Bronchial epithelial cell (primary cell): ENCODE data around the gene CRYGN. TPM values are rescaled to one million over a fixed set of nuclear protein-coding genes. Genes with fewer than 3 reads are reported as not detected.

Experiments used
- DNase-seq: peaks from one replicate; pipeline ENCODE4 v3.0.0-alpha.2; 2010; ENCODE audit warnings: low read depth
- FAIRE-seq: peaks from 2 replicates; lab custom pipeline; 2011; peaks lifted over from hg19 to GRCh38; lab: Jason Lieb, UNC
- H3K27me3 ChIP-seq: 2 replicates; pipeline ENCODE4 v1.5.1; 2011; ENCODE audit warnings: low read length; ENCODE audit not compliant: control insufficient read depth, insufficient read depth
- H3K36me3 ChIP-seq: 2 replicates; pipeline ENCODE4 v1.5.1; 2011; ENCODE audit warnings: low read length; ENCODE audit not compliant: control insufficient read depth, insufficient read depth
- H3K4me3 ChIP-seq: 2 replicates; pipeline ENCODE4 v1.5.1; 2011; ENCODE audit warnings: mild to moderate bottlenecking, low read depth, low read length, control low read depth
- total RNA-seq: library from RNA; depleted of rRNA; stranded (reverse); fragments of >200 nt; gene quantifications from 2 replicates; pipeline ENCODE4 v1.2.1, GENCODE V29; 2014
- TF ChIP-seq, protein P1 (sequence below): IDR thresholded peaks from 2 replicates; pipeline ENCODE4 v1.5.1; 2011; ENCODE audit warnings: mild to moderate bottlenecking, moderate library complexity, low read length, control low read depth, inconsistent platforms; ENCODE audit not compliant: insufficient read depth, severe bottlenecking

Gene CRYGN
- total RNA-seq, 1 donor from 2014 or later, result not detected

DNA sequence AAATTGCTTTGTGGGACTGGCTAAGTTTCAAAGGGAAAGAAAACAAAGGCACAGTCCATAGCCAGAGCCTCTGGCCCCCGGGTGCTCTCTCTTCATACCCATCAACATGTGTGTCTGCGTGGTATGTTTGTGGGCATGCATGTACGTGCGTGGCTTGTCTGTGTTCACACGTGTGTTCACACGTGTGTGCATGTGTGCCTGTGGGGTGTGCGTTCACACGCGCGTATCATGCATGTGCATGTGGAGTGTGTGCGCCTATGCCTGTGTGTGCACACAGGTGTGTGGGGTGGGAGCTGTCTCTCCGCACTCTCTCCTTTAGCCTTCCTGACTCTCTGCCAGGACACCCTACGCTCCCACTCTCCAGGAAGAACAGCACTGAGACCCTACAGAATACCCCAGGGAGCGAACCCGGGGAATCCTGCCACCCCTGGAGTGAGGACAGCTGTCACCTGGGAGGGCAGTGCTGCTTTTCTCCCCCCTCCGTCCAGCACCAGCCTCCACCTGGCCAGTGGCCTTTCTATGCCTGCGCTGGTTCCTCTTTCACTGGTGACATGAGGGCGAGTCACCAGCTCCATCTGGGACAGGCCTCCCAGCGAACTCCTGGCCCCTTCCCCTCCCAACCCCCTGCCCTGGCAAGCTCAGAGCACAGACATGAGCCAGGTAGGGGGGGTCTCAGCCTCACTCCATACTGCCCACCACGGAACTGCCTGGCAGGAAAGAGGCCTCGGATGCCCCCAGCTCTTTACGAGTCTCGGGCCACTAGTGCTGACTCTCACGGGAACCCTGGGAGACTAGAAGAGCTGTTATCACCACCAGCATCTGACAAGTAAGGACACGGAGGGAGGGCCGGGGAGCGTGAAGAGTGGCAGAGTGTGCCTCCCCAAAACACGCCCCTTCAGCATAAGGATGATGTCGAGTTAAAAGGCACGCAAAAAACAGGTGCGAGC is 46.6 kb downstream of the CRYGN start:
- FAIRE-seq (no peak), DNase-seq (no peak)
- Histone ChIP-seq H3K36me3 (no peaks in the 10 kb centered on the region), H3K27me3 (no peaks in the 10 kb centered on the region), H3K4me3 (no peak overlapping the region)
- TF ChIP-seq, protein P1, sequence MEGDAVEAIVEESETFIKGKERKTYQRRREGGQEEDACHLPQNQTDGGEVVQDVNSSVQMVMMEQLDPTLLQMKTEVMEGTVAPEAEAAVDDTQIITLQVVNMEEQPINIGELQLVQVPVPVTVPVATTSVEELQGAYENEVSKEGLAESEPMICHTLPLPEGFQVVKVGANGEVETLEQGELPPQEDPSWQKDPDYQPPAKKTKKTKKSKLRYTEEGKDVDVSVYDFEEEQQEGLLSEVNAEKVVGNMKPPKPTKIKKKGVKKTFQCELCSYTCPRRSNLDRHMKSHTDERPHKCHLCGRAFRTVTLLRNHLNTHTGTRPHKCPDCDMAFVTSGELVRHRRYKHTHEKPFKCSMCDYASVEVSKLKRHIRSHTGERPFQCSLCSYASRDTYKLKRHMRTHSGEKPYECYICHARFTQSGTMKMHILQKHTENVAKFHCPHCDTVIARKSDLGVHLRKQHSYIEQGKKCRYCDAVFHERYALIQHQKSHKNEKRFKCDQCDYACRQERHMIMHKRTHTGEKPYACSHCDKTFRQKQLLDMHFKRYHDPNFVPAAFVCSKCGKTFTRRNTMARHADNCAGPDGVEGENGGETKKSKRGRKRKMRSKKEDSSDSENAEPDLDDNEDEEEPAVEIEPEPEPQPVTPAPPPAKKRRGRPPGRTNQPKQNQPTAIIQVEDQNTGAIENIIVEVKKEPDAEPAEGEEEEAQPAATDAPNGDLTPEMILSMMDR, result no peak

DNA sequence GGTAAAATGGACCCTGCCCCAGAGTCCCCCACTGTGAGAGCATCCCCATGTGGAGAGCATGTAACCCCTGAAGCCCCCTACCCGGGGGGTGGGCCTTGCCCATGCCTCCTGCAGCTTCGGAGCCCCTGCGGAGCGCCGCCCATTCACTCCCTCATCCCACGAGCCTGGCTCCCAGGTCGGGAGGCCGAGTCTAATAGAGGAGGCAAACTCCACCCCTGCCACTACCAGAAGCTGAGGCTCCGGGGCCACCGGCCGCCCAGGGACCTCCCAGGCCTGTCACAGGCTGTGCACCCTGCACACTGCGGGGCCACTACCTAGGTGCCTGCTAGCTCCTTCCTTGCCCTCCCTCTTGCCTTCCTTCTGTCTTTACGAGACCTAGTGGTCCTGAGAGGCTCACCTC is 47.5 kb downstream of the CRYGN start:
- Histone ChIP-seq H3K4me3 (no peak overlapping the region), H3K27me3 (no peaks in the 10 kb centered on the region), H3K36me3 (no peaks in the 10 kb centered on the region)
- FAIRE-seq, result no peak
- no peak for DNase-seq
- TF ChIP-seq, protein P1, result no peak

DNA sequence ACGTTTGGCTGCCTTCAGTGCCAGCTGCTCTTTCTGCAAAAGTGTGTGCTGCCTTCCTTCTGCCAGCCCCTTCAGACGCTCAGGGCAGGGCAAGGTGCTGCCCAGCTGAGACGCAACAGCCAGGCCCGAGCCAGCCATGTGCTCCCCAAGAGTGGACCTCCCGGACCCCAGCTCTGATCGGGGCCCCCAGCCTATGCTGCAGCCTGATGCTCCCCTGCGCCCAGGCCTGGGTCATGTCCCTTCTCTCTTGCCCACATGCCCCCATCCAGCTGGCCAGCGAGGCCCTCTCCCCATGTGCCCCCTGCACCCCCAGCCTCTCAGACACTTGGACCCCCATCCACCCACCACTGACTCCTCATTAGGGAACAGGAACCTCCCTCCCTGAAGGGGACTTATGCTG is 47.9 kb downstream of the CRYGN start:
- DNase-seq (no peak), FAIRE-seq (no peak)
- Histone ChIP-seq H3K27me3 (no peaks in the 10 kb centered on the region), H3K4me3 (no peak overlapping the region), H3K36me3 (no peaks in the 10 kb centered on the region)
- TF ChIP-seq, protein P1, result no peak

DNA sequence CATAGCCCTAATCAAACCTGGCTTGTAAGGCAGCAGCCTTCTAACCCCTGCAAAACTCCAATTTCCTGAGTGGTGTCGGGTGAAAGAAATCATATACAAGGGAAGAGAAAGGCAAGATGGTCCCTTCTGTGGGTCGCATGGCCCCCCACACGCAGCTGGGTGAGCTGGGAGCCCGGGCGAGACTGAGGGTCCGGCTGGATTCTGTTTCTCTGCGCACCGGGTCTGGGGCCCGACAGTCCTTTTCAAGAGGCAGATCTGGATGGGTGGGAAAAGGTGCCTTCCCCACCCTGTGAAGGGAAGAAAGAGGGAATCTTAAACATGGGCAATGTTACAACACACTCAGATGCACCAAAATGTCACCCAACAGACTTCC is 48.6 kb downstream of the CRYGN start:
- H3K27me3 ChIP-seq, result no peaks in the 10 kb centered on the region

DNA sequence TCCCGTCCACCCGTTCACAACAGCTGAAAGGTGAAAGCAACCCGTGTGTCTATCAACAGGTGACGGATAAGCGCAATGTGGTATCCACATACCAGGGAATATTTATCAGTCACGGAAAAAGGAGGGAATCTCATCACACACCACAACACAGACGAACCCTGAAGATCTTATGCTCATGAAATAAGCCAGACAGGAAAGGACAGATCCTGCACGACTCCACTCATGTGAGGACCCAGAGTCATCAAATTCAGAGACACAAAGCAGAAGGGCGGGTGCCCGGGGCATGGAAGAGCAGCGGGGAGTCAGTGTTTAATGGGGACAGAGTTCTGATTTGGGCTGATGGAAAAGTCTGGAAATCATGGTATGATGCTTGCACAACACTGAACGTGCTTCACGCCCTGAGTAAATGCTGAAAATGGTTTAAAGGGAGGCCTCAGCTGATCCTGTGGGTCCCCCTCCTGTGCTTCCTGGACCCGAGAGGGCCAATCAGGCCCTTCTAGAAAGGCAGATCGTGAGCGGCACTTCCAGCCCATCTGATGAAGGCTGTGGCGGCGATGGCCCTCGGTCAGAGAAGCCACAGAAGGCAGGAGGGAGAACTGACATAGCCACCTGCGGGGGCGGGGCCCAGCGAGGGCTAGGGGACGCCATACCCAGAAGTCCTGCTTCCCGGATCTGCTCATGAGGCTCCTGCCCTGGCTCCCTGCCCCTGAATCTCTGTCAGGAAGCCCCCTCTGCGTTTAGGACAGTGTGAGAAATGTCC is 49.2 kb downstream of the CRYGN start:
- DNase-seq (no peak), FAIRE-seq (no peak)
- Histone ChIP-seq H3K4me3 (no peak overlapping the region), H3K36me3 (no peaks in the 10 kb centered on the region), H3K27me3 (no peaks in the 10 kb centered on the region)
- TF ChIP-seq, protein P1, result no peak

More for the DNA sequence above, 48.6 kb downstream of the CRYGN start:
- TF ChIP-seq, protein P1, result no peak
- FAIRE-seq, result no peak
- no peak for DNase-seq
- Histone ChIP-seq H3K4me3 (no peak overlapping the region), H3K36me3 (no peaks in the 10 kb centered on the region)
